GM12878 (cell line): ENCODE measurements around the gene F10. TPM values are rescaled to one million over a fixed set of nuclear protein-coding genes. Genes with fewer than 3 reads are reported as not detected.
A peak's percentile ranks its signal among the peaks of the same experiment; 100 is the strongest.

Experiments
- ATAC-seq: fragments of 200-7000 bp; cut with Tn5 transposase; 3 replicates; pipeline ENCODE4 v1.9.1; 2020; ENCODE audit warnings: mild to moderate bottlenecking, moderate library complexity
- BruUV-seq: library from RNA; stranded (reverse); fragments of 400-500 nt; replicated peaks from 2 replicates; lab custom pipeline; 2021; lab: Mats Ljungman, UMichigan
- CTCF ChIA-PET: fragments of 300-600 bp; sonication (Branson Sonifier 250); formaldehyde crosslinking; extraction: SDS; loops from one replicate; lab custom pipeline; 2021; ENCODE audit warnings: inconsistent platforms; lab: Yijun Ruan, JAX
- POLR2A ChIA-PET: fragments of 350-600 bp; formaldehyde crosslinking; extraction: SDS; loops from one replicate; lab custom pipeline; 2021; ENCODE audit warnings: inconsistent platforms; lab: Charles Lee
- RAD21 ChIA-PET: fragments of 300-600 bp; sonication (Branson Sonifier 250); formaldehyde crosslinking; loops from one replicate; lab custom pipeline; 2023; ENCODE audit warnings: antibody characterized with exemption; ENCODE audit not compliant: unreplicated experiment; lab: Charles Lee
- SMC1A ChIA-PET: fragments of 300-600 bp; sonication (Branson Sonifier 250); formaldehyde crosslinking; loops from one replicate; lab custom pipeline; 2023; ENCODE audit not compliant: unreplicated experiment, uncharacterized antibody; lab: Charles Lee
- DNase-seq: peaks from one replicate; pipeline ENCODE4 v3.0.0-alpha.2; 2011; ENCODE audit warnings: low read depth, low spot score
- FAIRE-seq: peaks from 3 replicates; lab custom pipeline; 2011; peaks lifted over from hg19 to GRCh38; lab: Jason Lieb, UNC
- H2AFZ ChIP-seq: 2 replicates; pipeline ENCODE4 v1.6.0; 2011; ENCODE audit warnings: low read depth, low read length, control low read depth; ENCODE audit not compliant: control insufficient read depth
- H3K27ac ChIP-seq: 2 replicates; pipeline ENCODE4 v1.5.1; 2011; ENCODE audit warnings: control low read depth; ENCODE audit not compliant: control insufficient read depth, insufficient read depth
- H3K27me3 ChIP-seq, 2 experiments: replicated peaks in 1 of 2; 2 replicates each; pipeline versions ENCODE4 v1.6.0 to v1.6.1; 2011; ENCODE audit warnings: low read length in 1 of 2; ENCODE audit not compliant: control insufficient read depth in 2 of 2, insufficient read depth in 2 of 2
- H3K36me3 ChIP-seq, 2 experiments: 2 replicates each; pipeline ENCODE4 v1.5.1; 2011; ENCODE audit warnings: low read length in 1 of 2; ENCODE audit not compliant: control insufficient read depth in 2 of 2, insufficient read depth in 2 of 2
- H3K4me1 ChIP-seq: 2 replicates; pipeline ENCODE4 v1.6.1; 2011; ENCODE audit warnings: mild to moderate bottlenecking, low read length, moderate library complexity, mixed read lengths; ENCODE audit not compliant: control insufficient read depth, insufficient read depth
- H3K4me2 ChIP-seq: 2 replicates; pipeline ENCODE4 v1.6.0; 2011; ENCODE audit warnings: control low read depth; ENCODE audit not compliant: control insufficient read depth, insufficient read depth
- H3K4me3 ChIP-seq: fragments of 200-600 bp; sonication (generic); 2 replicates; pipeline ENCODE4 v1.5.1; 2016
- H3K79me2 ChIP-seq: 2 replicates; pipeline ENCODE4 v1.6.0; 2011; ENCODE audit warnings: low read length; ENCODE audit not compliant: control insufficient read depth, insufficient read depth
- H3K9ac ChIP-seq: 2 replicates; pipeline ENCODE4 v1.8.0; 2011; ENCODE audit warnings: low read length, control low read depth, mixed read lengths; ENCODE audit not compliant: control insufficient read depth, insufficient read depth
- H3K9me3 ChIP-seq: replicated peaks from 3 replicates; pipeline ENCODE4 v1.5.1; 2011; ENCODE audit warnings: mild to moderate bottlenecking, low read length; ENCODE audit not compliant: control insufficient read depth, insufficient read depth
- H4K20me1 ChIP-seq: 2 replicates; pipeline ENCODE4 v1.6.0; 2011; ENCODE audit not compliant: control insufficient read depth, insufficient read depth
- NFYA ChIP-seq: IDR thresholded peaks from 2 replicates; pipeline ENCODE4 v1.6.1; 2011; ENCODE audit warnings: low read depth, mild to moderate bottlenecking, low read length, improper control_type of control experiment, borderline replicate concordance
- POLR2AphosphoS2 ChIP-seq: IDR thresholded peaks from 2 replicates; pipeline ENCODE4 v1.6.1; 2011; ENCODE audit warnings: low read depth, mild to moderate bottlenecking, low read length, improper control_type of control experiment, moderate library complexity
- POU2F2 ChIP-seq: IDR thresholded peaks from 3 replicates; pipeline ENCODE4 v1.6.1; 2011; ENCODE audit warnings: low read depth, mild to moderate bottlenecking, low read length, borderline replicate concordance
- RUNX3 ChIP-seq: IDR thresholded peaks from 2 replicates; pipeline ENCODE4 v1.6.1; 2012; ENCODE audit warnings: low read length, inconsistent platforms
- whole genome bisulfite sequencing: methylation state at CpG from one replicate; pipeline ENCODE4 v1.1.6; 2016; ENCODE audit warnings: low lambda C conversion rate; ENCODE audit not compliant: insufficient replicate concordance, insufficient coverage; ENCODE audit errors: missing lambda C conversion rate; 5-methylcytosine and 5-hydroxymethylcytosine counted together
- in situ Hi-C: fragments of 300-500 bp; cut with MboI; formaldehyde crosslinking; loops from 9 replicates; pipeline ENCODE4 v1.14.3; 2018; ENCODE audit warnings: mixed read lengths
- intact Hi-C: fragments of 100-400 bp; cut with micrococcal nuclease; formaldehyde crosslinking; loops from one replicate; pipeline ENCODE4 v1.14.2; 2022; ENCODE audit not compliant: unreplicated experiment
- polyA plus RNA-seq, 11 experiments: library from polyadenylated mRNA; depleted of rRNA in 4 of 11; unstranded in 6 of 11; stranded (reverse) in 5 of 11; fragments of >200 nt; fragmentation: Nextera tagmentation in 4 of 11; fragmentation: Illumina TruSeq in 1 of 11; extraction: Ambion mirVana in 4 of 11; extraction: Trizol in 1 of 11; gene quantifications; 1 replicate in 1 of 11; 2 replicates in 10 of 11; pipeline versions ENCODE4 v1.2.1 to v1.2.3, GENCODE V29; 2011 to 2016; ENCODE audit warnings: inconsistent platforms in 2 of 11, missing spikeins in 2 of 11, low read depth in 1 of 11
- total RNA-seq, 4 experiments: library from RNA; depleted of rRNA in 3 of 4; stranded (reverse); fragments of >200 nt in 3 of 4; fragmentation: Illumina TruSeq in 1 of 4; extraction: Trizol in 1 of 4; gene quantifications; 2 replicates each; pipeline versions ENCODE4 v1.2.1 to v1.2.3, GENCODE V29; 2013 to 2021
- TF ChIP-seq, protein P1 (sequence below): fragments of 450-650 bp; IDR thresholded peaks from 2 replicates; pipeline ENCODE4 v1.6.1; 2016; ENCODE audit warnings: mild to moderate bottlenecking

Gene F10
- total and polyA plus RNA-seq, 10 of the 15 experiments (the other 5 are each of a cell fraction or from before 2014, with no cell fraction given) = not detected

DNA sequence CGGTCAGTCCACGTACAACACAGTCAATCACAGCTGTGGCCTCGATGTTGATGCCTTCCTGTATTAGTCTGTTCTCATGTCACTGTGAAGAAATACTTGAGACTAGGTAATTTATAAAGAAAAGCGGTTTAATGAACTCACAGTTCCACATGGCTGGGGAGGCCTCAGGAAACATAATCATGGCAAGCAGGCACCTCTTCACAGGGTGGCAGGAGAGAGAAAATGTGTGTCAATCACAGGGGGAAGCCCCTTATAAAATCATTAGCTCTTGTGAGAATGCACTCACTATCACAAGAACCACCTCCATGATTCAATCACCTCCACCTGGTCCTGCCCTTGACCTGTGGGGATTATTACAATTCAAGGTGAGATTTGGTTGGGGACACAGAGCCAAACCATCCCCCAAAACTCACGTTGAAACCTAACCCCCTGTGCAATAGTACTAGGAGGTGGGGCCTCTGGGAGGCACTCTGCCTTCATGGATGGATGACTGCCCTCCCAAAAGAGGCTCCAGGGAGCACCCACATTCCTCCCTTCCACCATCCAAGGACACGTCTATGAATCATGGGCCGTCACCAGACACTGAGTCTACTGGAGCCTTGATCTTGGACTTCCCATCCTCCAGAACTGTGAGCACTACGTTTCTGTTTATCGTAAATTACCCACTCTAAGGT, 33.5 kb downstream of the F10 start:
- Histone ChIP-seq H3K4me2 (no peak overlapping the region), H3K36me3 (no peaks in the 10 kb centered on the region), H3K79me2 (no peaks in the 10 kb centered on the region), H3K27me3 (peaks cover 0 to 5% of the 10 kb centered on the region in 2 experiments; a peak in 3 of 4 replicates), H3K9ac (no peak overlapping the region), H3K4me3 (no peak overlapping the region), H3K9me3 (peaks cover 6% of the 10 kb centered on the region; the same call in 1 of the 3 replicates), H4K20me1 (no peaks in the 10 kb centered on the region), H3K27ac (no peak overlapping the region), H2AFZ (no peak overlapping the region), H3K4me1 (peaks cover 8% of the 10 kb centered on the region)
- 82% methylated on average over 9 of the region's 9 CpGs for WGBS
- DNase-seq (no peak), FAIRE-seq (no peak), ATAC-seq (no peak)
- POLR2A ChIA-PET = no interaction called here
- in situ Hi-C loops (no loop called here), intact Hi-C loops (no loop called here)
- SMC1A ChIA-PET = no interaction called here
- no TSS peak for BruUV-seq
- CTCF ChIA-PET = no interaction called here
- RAD21 ChIA-PET = no interaction called here
- TF ChIP-seq, protein P1, sequence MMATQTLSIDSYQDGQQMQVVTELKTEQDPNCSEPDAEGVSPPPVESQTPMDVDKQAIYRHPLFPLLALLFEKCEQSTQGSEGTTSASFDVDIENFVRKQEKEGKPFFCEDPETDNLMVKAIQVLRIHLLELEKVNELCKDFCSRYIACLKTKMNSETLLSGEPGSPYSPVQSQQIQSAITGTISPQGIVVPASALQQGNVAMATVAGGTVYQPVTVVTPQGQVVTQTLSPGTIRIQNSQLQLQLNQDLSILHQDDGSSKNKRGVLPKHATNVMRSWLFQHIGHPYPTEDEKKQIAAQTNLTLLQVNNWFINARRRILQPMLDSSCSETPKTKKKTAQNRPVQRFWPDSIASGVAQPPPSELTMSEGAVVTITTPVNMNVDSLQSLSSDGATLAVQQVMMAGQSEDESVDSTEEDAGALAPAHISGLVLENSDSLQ = peak; percentile 73
- TF ChIP-seq NFYA = no peak
- no peak for TF ChIP-seq POU2F2
- TF ChIP-seq POLR2AphosphoS2 = no peak
- no peak for TF ChIP-seq RUNX3
